Midbrain (tissue), 1 donor: ENCODE results near the gene CDRT15L2.
"Not testable (repeated sequence)": the region's sequence is repeated elsewhere in the genome, so short reads cannot be mapped to it uniquely, and the experiment has no call there.

ENCODE experiments used
- DNase-seq: peaks from one replicate; lab custom pipeline; 2025; lab: John Stamatoyannopoulos, UW

CDRT15L2 gene

GRCh38 chr17:20579424-20579823 is at the start of gene CDRT15L2:
CDRT15L2 (plus strand) TSS chr17:20579724; CDS start chr17:20579744, 20 bp downstream.
- not testable (repeated sequence) for DNase-seq

GRCh38 chr17:20530104-20530503 is 49.4 kb upstream of the CDRT15L2 start:
- DNase-seq: not testable (repeated sequence)

GRCh38 chr17:20532544-20533090 is 46.9 kb upstream of the CDRT15L2 start:
- not testable (repeated sequence) for DNase-seq

GRCh38 chr17:20533206-20533605 is 46.3 kb upstream of the CDRT15L2 start:
- DNase-seq: not testable (repeated sequence)

GRCh38 chr17:20534711-20535550 is 44.6 kb upstream of the CDRT15L2 start:
- DNase-seq: not testable (repeated sequence)

GRCh38 chr17:20540414-20540813 is 39.1 kb upstream of the CDRT15L2 start:
- DNase-seq: not testable (repeated sequence)

GRCh38 chr17:20540865-20541264 is 38.7 kb upstream of the CDRT15L2 start:
- not testable (repeated sequence) for DNase-seq

- not testable (repeated sequence) for DNase-seq
These were observed 37.5 kb upstream of the CDRT15L2 start for GRCh38 chr17:20541853-20542546.

- DNase-seq: not testable (repeated sequence)
These were observed 31.6 kb upstream of the CDRT15L2 start for GRCh38 chr17:20547923-20548322.

- DNase-seq: not testable (repeated sequence)
These were observed 26.6 kb upstream of the CDRT15L2 start for GRCh38 chr17:20552920-20553319.

GRCh38 chr17:20554728-20555127 is 24.8 kb upstream of the CDRT15L2 start:
- not testable (repeated sequence) for DNase-seq

GRCh38 chr17:20555135-20556010 is 24.2 kb upstream of the CDRT15L2 start:
- not testable (repeated sequence) for DNase-seq

- DNase-seq: not testable (repeated sequence)
These were observed 21.4 kb upstream of the CDRT15L2 start for GRCh38 chr17:20558096-20558495.

GRCh38 chr17:20559018-20559417 is 20.5 kb upstream of the CDRT15L2 start:
- DNase-seq: not testable (repeated sequence)

- no peak for DNase-seq
These were observed 16.9 kb upstream of the CDRT15L2 start for GRCh38 chr17:20562587-20562986.

- not testable (repeated sequence) for DNase-seq
These were observed 14.3 kb upstream of the CDRT15L2 start for GRCh38 chr17:20565245-20565644.

GRCh38 chr17:20565711-20566110 is 13.8 kb upstream of the CDRT15L2 start:
- DNase-seq: no peak

GRCh38 chr17:20566736-20567135 is 12.8 kb upstream of the CDRT15L2 start:
- DNase-seq: not testable (repeated sequence)

GRCh38 chr17:20567421-20567820 is 12.1 kb upstream of the CDRT15L2 start:
- DNase-seq: not testable (repeated sequence)

GRCh38 chr17:20568604-20569003 is 10.9 kb upstream of the CDRT15L2 start:
- not testable (repeated sequence) for DNase-seq

GRCh38 chr17:20571653-20572052 is 7.9 kb upstream of the CDRT15L2 start:
- not testable (repeated sequence) for DNase-seq
